Stimulated activated CD8-positive, alpha-beta memory T cell treated with anti-CD3 and anti-CD28 coated beads, Interleukin-15, amount 100 ng/mL, for 1 hour (primary cell): Measurements from ENCODE around the gene ARID1B.

Source experiments
- DNase-seq: peaks from one replicate; pipeline ENCODE4 v3.0.0-alpha.2; 2020; ENCODE audit warnings: low read depth

The ARID1B gene

GRCh38 chr6:156909212-156910010, 132.2 kb downstream of the ARID1B start:
- no peak for DNase-seq

DNA sequence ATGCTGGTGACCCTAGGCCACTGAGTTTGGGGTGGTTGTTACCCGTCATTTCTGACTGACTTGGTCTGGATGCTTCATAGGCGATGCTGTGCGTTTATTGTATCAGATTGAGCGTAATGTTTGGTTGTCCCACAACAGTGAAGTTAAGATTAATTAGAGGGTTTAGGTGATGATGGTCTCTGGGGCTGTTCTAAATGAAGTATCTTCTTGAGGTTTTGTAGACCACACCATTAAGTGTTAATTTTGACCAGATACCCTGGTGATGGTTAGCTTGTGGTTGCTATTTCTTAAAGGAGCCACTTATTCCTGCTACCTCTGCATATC, 132.8 kb downstream of the ARID1B start:
- DNase-seq, result no peak

GRCh38 chr6:156910938-156911337, 133.8 kb downstream of the ARID1B start:
- no peak for DNase-seq

DNA sequence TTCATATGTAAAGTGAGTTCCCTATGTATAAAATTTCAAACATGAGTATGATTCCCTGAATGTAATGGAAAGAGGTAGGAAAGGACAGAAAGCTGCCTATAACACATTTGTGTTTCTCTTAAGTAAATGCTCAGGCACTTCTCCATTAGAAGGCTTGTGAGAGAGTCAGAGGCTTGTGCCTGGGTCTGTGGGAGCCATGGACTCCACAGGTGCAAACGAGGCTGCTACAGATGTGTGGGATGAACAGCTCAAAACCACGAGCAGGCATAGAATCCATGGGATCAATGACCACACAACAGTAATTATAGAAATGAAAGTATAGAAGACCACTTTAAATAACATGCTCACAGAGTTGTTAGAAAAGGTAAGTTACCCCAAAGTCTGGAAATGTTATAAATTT, 134.4 kb downstream of the ARID1B start:
- DNase-seq, result no peak

DNA sequence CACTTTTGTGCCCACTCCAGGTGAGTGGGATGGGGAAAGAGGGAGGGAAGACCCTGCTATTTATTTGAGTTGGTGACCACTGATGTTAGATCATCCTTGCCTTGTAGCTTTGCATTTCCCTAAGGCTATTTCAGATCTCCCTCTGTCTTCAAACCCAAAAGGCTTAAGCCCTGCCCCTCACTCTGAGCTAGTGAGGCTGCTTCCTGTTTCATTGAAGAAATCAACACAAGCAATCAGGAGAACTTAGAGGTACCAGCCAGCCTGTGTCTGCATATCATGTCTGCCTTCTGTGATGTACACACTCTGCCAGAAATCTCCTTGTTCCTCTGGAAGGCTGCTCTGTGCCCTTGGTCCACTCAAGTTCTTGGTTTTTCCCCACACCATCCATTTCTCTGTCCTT, 135.3 kb downstream of the ARID1B start:
- no peak for DNase-seq

GRCh38 chr6:156914181-156914580, 137.0 kb downstream of the ARID1B start:
- DNase-seq, result no peak

GRCh38 chr6:156916130-156916801, 139.1 kb downstream of the ARID1B start:
- no peak for DNase-seq

DNA sequence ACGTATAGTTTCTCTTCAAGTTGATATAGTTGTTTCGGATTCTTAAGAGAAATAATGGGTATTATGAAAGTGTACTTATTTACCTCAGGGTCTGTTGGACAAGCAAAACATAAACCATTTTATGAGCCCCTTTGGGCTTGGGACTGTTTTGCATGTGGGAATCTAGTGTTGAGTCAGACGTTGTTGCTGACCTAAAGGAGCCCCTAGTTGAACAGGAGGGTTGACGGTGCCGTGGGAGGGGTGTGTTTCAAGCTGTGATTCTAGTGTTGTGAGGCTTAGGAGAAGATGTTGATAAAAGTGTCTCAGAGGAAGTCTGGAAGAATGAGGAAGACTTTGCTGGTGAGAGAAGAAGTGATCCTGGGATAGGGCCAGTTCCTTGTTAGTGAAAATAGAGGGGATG, 140.0 kb downstream of the ARID1B start:
- DNase-seq, result no peak

DNA sequence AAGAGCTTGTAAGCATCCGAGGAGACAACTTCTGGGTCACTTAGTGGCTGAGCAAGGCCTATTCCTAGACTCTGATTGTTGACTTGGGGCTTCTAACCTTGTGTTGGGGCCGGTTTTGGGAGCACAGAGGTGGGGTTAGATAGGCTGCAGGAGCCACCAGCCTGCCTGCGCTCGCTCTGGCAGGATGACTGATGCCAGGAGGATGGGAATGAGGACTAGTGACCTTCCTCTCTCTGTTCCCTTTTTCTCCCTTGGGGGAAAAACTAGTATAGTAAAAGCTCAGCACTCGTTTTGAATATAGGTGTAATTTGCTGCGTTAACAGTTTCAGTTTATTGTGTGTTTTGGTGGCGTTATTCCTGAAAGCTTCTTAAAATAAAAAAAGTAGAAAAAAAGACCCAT, 141.5 kb downstream of the ARID1B start:
- DNase-seq, result no peak

DNA sequence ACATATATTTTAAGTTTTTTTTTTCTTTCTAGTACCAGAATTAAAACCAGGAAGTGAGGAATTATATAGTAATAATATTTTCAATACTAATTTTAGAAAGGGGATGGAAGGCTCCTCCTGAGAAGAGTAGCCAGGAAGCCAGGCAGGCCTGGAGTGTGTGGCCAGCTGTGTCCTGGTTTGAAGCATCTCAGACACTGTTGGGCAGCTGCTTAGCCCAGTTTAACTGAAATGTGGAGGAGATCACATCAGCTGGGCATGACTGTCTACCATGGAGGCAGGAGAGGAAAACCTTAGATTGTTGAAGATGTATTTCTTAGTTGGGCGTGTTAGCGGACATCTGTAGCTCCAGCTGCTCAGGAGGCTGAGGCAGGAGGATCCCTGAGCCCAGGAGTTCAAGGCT, 142.2 kb downstream of the ARID1B start:
- DNase-seq, result no peak

DNA sequence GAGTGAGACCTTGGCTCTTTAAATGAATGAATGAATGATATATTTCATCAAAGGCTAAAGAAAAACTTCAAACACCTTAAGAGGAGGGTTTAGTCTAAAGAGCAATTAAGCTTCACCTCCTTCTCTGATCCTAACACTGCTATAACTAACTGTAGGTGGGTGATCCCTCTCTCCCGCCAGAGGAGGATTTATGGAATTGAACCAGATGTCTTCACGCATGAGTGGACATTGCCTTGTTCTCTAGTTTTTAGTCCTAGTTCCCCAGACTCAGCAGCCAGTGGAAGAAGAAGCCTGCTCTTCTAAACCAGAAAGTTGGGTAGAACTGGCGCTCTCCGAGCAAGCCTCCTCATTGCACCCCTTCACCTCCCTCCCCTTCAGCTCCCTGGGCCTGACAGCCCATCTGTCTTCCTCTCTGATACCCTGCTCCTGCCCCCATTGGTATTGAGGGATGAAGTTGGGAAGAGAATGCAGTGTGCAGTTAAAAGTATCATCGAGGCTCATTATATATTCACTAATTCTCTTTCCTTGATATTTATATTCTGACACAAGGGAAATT, 142.7 kb downstream of the ARID1B start:
- DNase-seq, result no peak

- no peak for DNase-seq
Measured at GRCh38 chr6:156924246-156924645, 147.1 kb downstream of the ARID1B start.

DNA sequence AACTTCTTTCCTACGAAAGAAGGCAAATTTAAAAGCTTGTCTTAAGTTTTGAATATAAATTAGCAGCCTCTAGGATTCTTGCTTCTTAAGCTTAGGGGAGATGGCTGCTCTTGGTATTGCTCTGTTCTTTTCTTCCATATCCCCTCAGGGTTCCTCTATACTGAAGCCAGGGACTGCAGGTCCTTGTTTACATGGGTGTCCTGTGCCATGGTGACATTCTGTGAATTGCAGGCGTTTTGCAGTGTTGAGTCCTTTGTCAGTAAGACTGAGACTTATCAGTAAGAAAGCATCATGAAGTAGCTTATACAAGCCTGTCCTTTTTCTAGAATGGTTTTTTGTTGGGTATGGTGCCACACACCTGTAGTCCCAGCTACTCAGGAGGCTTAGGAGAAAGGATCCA, 147.8 kb downstream of the ARID1B start:
- no peak for DNase-seq

DNA sequence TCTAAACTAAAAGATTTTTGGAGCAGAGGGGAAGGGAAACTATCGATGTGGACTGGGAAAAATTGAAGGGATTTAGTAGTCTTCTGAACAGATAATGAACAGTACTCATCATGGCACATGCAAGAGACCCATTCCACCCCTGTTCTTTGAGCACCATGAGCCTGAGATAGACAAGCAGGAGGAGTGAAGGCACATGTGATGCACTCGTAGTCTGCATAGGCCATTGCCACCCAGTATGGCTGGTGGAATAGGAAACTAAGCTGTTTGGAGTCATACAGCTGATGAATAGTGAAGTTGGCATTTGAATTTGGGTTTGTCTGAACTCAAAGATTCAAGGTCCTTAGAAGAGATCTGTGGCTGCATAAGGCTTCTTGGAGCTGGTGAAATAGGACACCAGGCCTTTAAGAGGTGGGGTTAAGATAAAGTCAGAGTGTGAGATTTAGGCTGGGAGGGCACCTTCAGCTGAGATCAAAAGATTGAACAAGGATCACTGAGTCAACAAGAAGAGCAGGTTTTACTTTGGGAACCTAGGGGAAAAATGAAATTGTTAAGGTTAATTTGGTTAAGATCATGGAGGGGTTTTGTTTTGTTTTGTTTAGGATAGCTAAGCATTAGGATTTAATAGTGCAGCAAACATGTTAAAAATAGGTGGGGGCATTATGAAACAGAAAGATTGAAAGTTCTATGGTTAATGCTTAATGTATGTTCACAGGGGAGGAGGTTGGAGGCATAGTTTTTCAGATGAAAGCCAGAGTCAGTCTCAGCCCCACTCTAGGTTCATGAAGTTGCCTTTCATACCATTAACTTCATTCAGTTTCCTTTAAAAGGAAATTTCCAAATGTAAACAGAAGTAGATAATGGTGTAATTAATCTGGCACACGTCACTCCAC, 148.8 kb downstream of the ARID1B start:
- no peak for DNase-seq

- DNase-seq, result no peak
Measured at GRCh38 chr6:156928126-156928525, 150.9 kb downstream of the ARID1B start.

- DNase-seq, result no peak
Measured at GRCh38 chr6:156928972-156929371, 151.8 kb downstream of the ARID1B start.

DNA sequence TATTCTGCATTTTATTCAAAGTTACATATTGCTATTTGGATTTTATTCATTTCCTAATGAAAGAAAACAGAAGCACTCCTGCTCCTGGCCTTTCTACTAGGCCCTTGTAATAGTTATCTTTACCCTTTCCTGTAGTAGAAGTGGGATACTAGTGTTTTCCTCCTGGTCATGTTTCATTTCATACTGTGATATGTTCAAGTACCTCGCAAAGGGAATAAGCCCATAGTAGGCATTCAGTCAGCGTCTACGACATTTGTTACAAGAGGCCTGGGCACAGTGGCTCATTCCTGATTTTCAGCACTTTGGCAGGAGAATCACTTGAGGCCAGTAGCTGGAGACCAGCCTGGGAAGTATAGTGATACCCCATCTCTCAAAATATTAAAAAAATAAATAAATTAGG, 154.1 kb downstream of the ARID1B start:
- DNase-seq, result no peak

GRCh38 chr6:156933201-156934068, 156.3 kb downstream of the ARID1B start:
- DNase-seq, result no peak

- no peak for DNase-seq
Measured at GRCh38 chr6:156934069-156934460, 156.9 kb downstream of the ARID1B start.

- DNase-seq, result no peak
Measured at GRCh38 chr6:156935000-156935399, 157.8 kb downstream of the ARID1B start.

DNA sequence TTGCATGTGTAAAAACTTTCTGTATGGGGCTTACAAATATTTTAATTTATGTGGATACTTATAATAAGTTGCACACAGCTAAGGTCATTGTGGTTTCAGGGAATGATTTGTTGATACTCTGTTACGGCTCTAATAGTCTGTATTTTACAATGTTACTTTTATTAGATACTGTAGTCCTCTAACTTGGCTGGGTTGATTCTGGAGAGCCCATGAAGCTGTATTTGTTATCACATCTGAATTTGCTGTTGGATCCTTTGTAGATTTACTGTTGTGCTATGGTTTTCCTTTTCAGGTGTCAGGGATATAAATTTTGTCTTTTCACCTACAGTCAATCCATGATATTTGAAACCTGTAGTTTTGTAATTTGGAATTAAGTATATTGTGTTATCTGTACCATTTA, 161.0 kb downstream of the ARID1B start:
- DNase-seq, result no peak

GRCh38 chr6:156940221-156940620, 163.0 kb downstream of the ARID1B start:
- DNase-seq, result no peak
